SIG-M5 treated with dmso at 0.1 percent for 504 hours (cell line): Measurements from ENCODE around the gene FBXO7.

Source experiments
- DNase-seq: peaks from one replicate; lab custom pipeline; 2025; ENCODE audit not compliant: unreplicated experiment; lab: John Stamatoyannopoulos, UW

The FBXO7 gene

GRCh38 chr22:32531228-32531627, 56.6 kb downstream of the FBXO7 start:
- no peak for DNase-seq

- no peak for DNase-seq
Observed at GRCh38 chr22:32531931-32532819, 57.6 kb downstream of the FBXO7 start.

GRCh38 chr22:32532820-32533128, 58.2 kb downstream of the FBXO7 start:
- DNase-seq = no peak

- DNase-seq = no peak
Observed at GRCh38 chr22:32533265-32534111, 58.9 kb downstream of the FBXO7 start.

- no peak for DNase-seq
Observed at GRCh38 chr22:32534252-32535235, 59.9 kb downstream of the FBXO7 start.

GRCh38 chr22:32535531-32536190, 61.0 kb downstream of the FBXO7 start:
- no peak for DNase-seq

GRCh38 chr22:32536352-32536751, 61.7 kb downstream of the FBXO7 start:
- DNase-seq = no peak

GRCh38 chr22:32538521-32538920, 63.9 kb downstream of the FBXO7 start:
- no peak for DNase-seq

- DNase-seq = no peak
Observed at GRCh38 chr22:32539631-32540421, 65.2 kb downstream of the FBXO7 start.

- DNase-seq = no peak
Observed at GRCh38 chr22:32541481-32541880, 66.9 kb downstream of the FBXO7 start.

GRCh38 chr22:32542066-32542676, 67.6 kb downstream of the FBXO7 start:
- no peak for DNase-seq

GRCh38 chr22:32542677-32543357, 68.2 kb downstream of the FBXO7 start:
- no peak for DNase-seq

- no peak for DNase-seq
Observed at GRCh38 chr22:32544953-32545558, 70.4 kb downstream of the FBXO7 start.

- no peak for DNase-seq
Observed at GRCh38 chr22:32545801-32546200, 71.2 kb downstream of the FBXO7 start.

- DNase-seq = no peak
Observed at GRCh38 chr22:32546496-32546895, 71.9 kb downstream of the FBXO7 start.

- no peak for DNase-seq
Observed at GRCh38 chr22:32546935-32547334, 72.3 kb downstream of the FBXO7 start.

- DNase-seq = no peak
Observed at GRCh38 chr22:32548039-32548438, 73.4 kb downstream of the FBXO7 start.
